Measurements from ENCODE around the gene ABHD11. TPM values are rescaled to one million over a fixed set of nuclear protein-coding genes. Genes with fewer than 3 reads are reported as not detected.

ABHD11 gene
- total and polyA plus RNA-seq, 2 donors (not counting 1 experiment from before 2014, with no cell fraction given) = 6.5 to 7.1 TPM

DNA sequence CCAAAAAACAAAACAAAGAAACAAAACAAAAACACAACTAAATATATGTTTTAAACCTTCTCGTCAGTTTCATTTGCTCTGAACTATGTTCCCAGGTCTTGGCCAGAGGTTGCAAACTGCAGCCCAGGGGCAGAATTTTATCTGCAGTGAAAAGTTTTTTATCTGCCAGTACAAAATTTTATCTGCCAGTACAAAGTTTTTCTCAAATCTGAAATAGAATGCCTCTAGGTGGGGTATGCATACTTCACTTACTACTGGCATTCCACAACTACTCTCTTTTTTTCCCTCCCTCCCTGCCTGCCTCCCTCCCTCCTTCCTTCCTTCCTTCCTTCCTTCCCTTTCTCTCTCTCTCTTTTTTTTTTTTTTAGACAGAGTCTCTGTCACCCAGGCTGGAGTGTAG lies 40.9 kb upstream of the ABHD11 start:
- H3K27me3 ChIP-seq (ENCODE audit: control insufficient read depth, insufficient read depth, low read length) = no peaks in the 10 kb centered on the region
- no peak overlapping the region for H3K4me3 ChIP-seq (replicated peaks in 1 of 4; ENCODE audit: control extremely low read depth in 1 of 4, insufficient read depth in 1 of 4, low read depth in 3 of 4, low read length in 4 of 4)
- no peaks in the 10 kb centered on the region for H3K36me3 ChIP-seq (ENCODE audit: control insufficient read depth, insufficient read depth, low read length)
- no peaks in the 10 kb centered on the region for H4K20me1 ChIP-seq (ENCODE audit: control insufficient read depth, extremely low read depth, insufficient read depth, low read length)
- no peak overlapping the region for H3K4me2 ChIP-seq (ENCODE audit: extremely low read depth, insufficient read depth, low read length)
- DNase-seq (ENCODE audit: low read depth in 2 of 2) = peak in 1 of 2 donors; percentile 5
- H3K4me1 ChIP-seq (ENCODE audit: control insufficient read depth, extremely low read depth, insufficient read depth, low read length) = no peaks in the 10 kb centered on the region
- H3K79me2 ChIP-seq (ENCODE audit: control insufficient read depth, insufficient read depth, low read length) = no peaks in the 10 kb centered on the region
- H3K9me3 ChIP-seq (ENCODE audit: control insufficient read depth, insufficient read depth, low read depth, low read length) = no peaks in the 10 kb centered on the region
- no peak overlapping the region for H3K27ac ChIP-seq (ENCODE audit: insufficient read depth, low read length)
- no peak overlapping the region for H2AFZ ChIP-seq (ENCODE audit: low read length)
- TF ChIP-seq, protein P1, sequence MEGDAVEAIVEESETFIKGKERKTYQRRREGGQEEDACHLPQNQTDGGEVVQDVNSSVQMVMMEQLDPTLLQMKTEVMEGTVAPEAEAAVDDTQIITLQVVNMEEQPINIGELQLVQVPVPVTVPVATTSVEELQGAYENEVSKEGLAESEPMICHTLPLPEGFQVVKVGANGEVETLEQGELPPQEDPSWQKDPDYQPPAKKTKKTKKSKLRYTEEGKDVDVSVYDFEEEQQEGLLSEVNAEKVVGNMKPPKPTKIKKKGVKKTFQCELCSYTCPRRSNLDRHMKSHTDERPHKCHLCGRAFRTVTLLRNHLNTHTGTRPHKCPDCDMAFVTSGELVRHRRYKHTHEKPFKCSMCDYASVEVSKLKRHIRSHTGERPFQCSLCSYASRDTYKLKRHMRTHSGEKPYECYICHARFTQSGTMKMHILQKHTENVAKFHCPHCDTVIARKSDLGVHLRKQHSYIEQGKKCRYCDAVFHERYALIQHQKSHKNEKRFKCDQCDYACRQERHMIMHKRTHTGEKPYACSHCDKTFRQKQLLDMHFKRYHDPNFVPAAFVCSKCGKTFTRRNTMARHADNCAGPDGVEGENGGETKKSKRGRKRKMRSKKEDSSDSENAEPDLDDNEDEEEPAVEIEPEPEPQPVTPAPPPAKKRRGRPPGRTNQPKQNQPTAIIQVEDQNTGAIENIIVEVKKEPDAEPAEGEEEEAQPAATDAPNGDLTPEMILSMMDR (conservative IDR thresholded peaks at IDR 0.05 in 1 of 2, IDR thresholded peaks at IDR 0.05 in 1 of 2; ENCODE audit: low read depth in 1 of 2, low read length in 2 of 2) = no peak
- no peak for TF ChIP-seq EZH2 (IDR thresholded peaks at IDR 0.05; ENCODE audit: low read length, missing control alignments)
- no peak overlapping the region for H3K9ac ChIP-seq (ENCODE audit: insufficient read depth, low read length)

DNA sequence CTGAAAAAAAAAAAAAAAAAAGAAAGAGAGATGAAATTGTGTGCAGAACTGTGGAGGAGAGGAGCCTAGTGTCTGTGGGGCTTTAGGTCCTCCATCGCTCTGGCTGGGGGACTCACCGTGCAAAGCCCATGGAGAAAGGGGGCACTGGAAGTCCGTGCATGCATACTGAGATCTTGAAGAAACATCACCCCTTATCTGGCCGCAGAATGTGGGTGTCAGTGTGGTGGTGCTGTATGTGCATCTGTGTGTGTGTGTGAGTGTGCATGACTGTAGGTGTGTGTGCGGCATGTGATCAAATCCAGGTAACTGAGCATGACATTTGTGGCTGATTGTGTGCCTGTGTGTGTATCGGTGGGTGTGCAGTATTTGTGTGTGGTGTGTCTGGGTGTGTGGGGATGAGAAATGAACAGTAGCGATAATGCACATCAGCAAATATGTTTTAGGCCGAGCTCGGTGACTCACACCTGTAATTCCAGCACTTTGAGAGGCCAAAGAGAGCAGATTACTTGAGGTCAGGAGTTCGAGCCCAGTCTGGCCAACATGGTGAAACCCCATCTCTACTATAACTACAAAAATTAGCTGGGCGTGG lies 40.3 kb upstream of the ABHD11 start:
- TF ChIP-seq, protein P1 (conservative IDR thresholded peaks at IDR 0.05 in 1 of 2, IDR thresholded peaks at IDR 0.05 in 1 of 2; ENCODE audit: low read depth in 1 of 2, low read length in 2 of 2) = no peak
- TF ChIP-seq EZH2 (IDR thresholded peaks at IDR 0.05; ENCODE audit: low read length, missing control alignments) = no peak
- Histone ChIP-seq H3K27me3 (ENCODE audit: control insufficient read depth, insufficient read depth, low read length) (no peaks in the 10 kb centered on the region), H3K4me1 (ENCODE audit: control insufficient read depth, extremely low read depth, insufficient read depth, low read length) (no peaks in the 10 kb centered on the region), H3K36me3 (ENCODE audit: control insufficient read depth, insufficient read depth, low read length) (no peaks in the 10 kb centered on the region), H4K20me1 (ENCODE audit: control insufficient read depth, extremely low read depth, insufficient read depth, low read length) (no peaks in the 10 kb centered on the region), H2AFZ (ENCODE audit: low read length) (no peak overlapping the region), H3K4me2 (ENCODE audit: extremely low read depth, insufficient read depth, low read length) (no peak overlapping the region), H3K79me2 (ENCODE audit: control insufficient read depth, insufficient read depth, low read length) (no peaks in the 10 kb centered on the region), H3K9me3 (ENCODE audit: control insufficient read depth, insufficient read depth, low read depth, low read length) (no peaks in the 10 kb centered on the region), H3K4me3 (replicated peaks in 1 of 4; ENCODE audit: control extremely low read depth in 1 of 4, insufficient read depth in 1 of 4, low read depth in 3 of 4, low read length in 4 of 4) (no peak overlapping the region), H3K27ac (ENCODE audit: insufficient read depth, low read length) (no peak overlapping the region), H3K9ac (ENCODE audit: insufficient read depth, low read length) (no peak overlapping the region)
- no peak for DNase-seq (ENCODE audit: low read depth in 2 of 2)

DNA sequence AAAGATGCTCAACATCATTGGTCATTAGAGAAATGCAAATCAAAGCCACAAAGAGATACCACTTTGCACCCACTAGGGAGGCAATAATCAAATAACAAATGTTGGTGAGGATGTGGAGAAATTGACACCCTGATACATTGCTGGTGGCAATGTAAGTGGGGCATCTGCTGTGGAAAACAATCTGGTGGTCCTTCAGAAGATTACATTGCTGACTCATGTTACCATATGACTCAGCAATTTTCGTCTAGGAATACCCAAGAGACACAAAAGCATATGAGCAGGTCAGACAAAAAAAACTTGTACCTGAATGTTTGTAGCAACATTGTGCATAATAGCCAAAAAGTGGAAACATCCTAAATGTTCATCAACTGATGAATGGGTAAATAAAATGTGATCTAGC lies 36.3 kb upstream of the ABHD11 start:
- H3K36me3 ChIP-seq (ENCODE audit: control insufficient read depth, insufficient read depth, low read length) = no peaks in the 10 kb centered on the region
- no peak for TF ChIP-seq EZH2 (IDR thresholded peaks at IDR 0.05; ENCODE audit: low read length, missing control alignments)
- TF ChIP-seq, protein P1 (conservative IDR thresholded peaks at IDR 0.05 in 1 of 2, IDR thresholded peaks at IDR 0.05 in 1 of 2; ENCODE audit: low read depth in 1 of 2, low read length in 2 of 2) = no peak
- H3K9ac ChIP-seq (ENCODE audit: insufficient read depth, low read length) = no peak overlapping the region
- H3K4me3 ChIP-seq (replicated peaks in 1 of 4; ENCODE audit: control extremely low read depth in 1 of 4, insufficient read depth in 1 of 4, low read depth in 3 of 4, low read length in 4 of 4) = no peak overlapping the region
- peaks cover 4% of the 10 kb centered on the region for H3K27me3 ChIP-seq (ENCODE audit: control insufficient read depth, insufficient read depth, low read length)
- no peak overlapping the region for H2AFZ ChIP-seq (ENCODE audit: low read length)
- no peak overlapping the region for H3K27ac ChIP-seq (ENCODE audit: insufficient read depth, low read length)
- H3K79me2 ChIP-seq (ENCODE audit: control insufficient read depth, insufficient read depth, low read length) = no peaks in the 10 kb centered on the region
- no peaks in the 10 kb centered on the region for H3K4me1 ChIP-seq (ENCODE audit: control insufficient read depth, extremely low read depth, insufficient read depth, low read length)
- no peaks in the 10 kb centered on the region for H4K20me1 ChIP-seq (ENCODE audit: control insufficient read depth, extremely low read depth, insufficient read depth, low read length)
- H3K4me2 ChIP-seq (ENCODE audit: extremely low read depth, insufficient read depth, low read length) = no peak overlapping the region
- DNase-seq (ENCODE audit: low read depth in 2 of 2) = peak; percentile 22 to 34
- no peaks in the 10 kb centered on the region for H3K9me3 ChIP-seq (ENCODE audit: control insufficient read depth, insufficient read depth, low read depth, low read length)
